ENCODE results near the gene MYO3B.

DNA sequence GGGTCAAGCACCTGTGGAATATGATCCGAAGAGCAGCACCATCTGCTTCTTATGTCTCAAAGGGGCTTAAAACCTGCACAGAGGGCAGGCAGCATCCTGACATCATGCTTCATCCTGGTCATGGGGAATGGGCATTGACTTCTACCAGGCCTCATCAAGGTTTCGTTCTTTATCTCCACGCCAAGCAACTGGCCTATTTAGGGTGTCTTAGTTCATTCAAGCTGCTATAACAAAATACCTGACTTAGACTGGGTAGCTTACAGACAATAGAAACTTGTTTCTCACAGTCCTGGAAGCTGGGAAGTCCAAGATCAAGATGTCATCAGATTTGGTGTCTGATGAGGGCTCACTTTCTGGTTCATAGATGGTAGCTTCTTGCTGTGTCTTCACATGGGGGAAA is 69.4 kb downstream of the MYO3B start:
- TF ChIP-seq, protein P1, sequence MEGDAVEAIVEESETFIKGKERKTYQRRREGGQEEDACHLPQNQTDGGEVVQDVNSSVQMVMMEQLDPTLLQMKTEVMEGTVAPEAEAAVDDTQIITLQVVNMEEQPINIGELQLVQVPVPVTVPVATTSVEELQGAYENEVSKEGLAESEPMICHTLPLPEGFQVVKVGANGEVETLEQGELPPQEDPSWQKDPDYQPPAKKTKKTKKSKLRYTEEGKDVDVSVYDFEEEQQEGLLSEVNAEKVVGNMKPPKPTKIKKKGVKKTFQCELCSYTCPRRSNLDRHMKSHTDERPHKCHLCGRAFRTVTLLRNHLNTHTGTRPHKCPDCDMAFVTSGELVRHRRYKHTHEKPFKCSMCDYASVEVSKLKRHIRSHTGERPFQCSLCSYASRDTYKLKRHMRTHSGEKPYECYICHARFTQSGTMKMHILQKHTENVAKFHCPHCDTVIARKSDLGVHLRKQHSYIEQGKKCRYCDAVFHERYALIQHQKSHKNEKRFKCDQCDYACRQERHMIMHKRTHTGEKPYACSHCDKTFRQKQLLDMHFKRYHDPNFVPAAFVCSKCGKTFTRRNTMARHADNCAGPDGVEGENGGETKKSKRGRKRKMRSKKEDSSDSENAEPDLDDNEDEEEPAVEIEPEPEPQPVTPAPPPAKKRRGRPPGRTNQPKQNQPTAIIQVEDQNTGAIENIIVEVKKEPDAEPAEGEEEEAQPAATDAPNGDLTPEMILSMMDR (IDR thresholded peaks at IDR 0.05) = no peak
- no peak for TF ChIP-seq ZFX (IDR thresholded peaks at IDR 0.05; ENCODE audit: borderline replicate concordance)
